Right lobe of liver (tissue), 4 donors: ENCODE measurements around the gene MCF2L2.

Experiments
- CTCF ChIP-seq, 4 donors: fragments of 200-600 bp in 3 of 4; fragments of 450-650 bp in 1 of 4; IDR thresholded peaks; one replicate each; pipeline versions ENCODE4 v1.5.1 to v1.8.0; 2016 to 2022; ENCODE audit warnings: antibody characterized with exemption in 4 of 4, mild to moderate bottlenecking in 2 of 4
- POLR2A ChIP-seq: fragments of 450-650 bp; IDR thresholded peaks from one replicate; pipeline ENCODE4 v1.6.1; 2017; ENCODE audit warnings: antibody characterized with exemption, mild to moderate bottlenecking
- donor health status: DM: no; HTN: no; CAD: no.
- donor health status: DM: no; HTN: no; CAD: no.
- donor health status: DM: no; HTN: yes; CAD: no.

GRCh38 chr3:183449391-183449790 is 21.0 kb upstream of the MCF2L2 start:
- TF ChIP-seq CTCF (IDR thresholded peaks at IDR 0.05) = no peak
- no peak for TF ChIP-seq POLR2A
